ENCODE measurements around the gene EIF3L.
A peak's percentile ranks its signal among the peaks of the same experiment; 100 is the strongest.

EIF3L gene

DNA sequence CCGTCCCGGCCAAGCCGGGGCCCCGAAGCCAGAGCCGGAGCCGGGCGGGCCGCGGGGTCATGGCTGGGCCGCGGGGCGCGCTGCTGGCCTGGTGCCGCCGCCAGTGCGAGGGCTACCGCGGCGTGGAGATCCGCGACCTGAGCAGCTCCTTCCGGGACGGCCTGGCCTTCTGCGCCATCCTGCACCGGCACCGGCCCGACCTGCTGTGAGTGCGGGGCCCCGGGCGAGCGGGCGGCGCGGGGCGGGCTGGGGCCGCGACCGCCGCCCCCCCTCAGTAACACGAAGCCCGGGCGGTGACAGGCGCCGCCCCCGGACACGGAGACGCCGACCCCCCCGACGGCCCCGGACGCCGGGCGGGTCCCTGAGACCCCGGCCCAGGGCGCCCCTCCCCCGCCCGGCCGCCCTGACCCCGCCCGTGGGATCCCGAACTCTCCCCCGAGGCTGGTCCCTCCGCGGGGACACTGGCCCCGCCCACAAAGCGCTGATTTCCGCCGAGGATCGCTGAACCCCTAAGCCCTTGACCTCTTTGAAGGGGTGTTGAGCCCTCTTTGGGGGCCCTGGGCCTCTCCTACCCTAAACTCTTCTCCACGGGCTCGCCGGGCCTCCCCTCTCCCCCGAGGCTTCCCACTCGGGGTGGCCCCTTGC, 57.3 kb downstream of the EIF3L start:
- DNase-seq: peak; percentile 29

- DNase-seq: no peak
These were observed 58.1 kb downstream of the EIF3L start for GRCh38 chr22:37907036-37907954.

DNA sequence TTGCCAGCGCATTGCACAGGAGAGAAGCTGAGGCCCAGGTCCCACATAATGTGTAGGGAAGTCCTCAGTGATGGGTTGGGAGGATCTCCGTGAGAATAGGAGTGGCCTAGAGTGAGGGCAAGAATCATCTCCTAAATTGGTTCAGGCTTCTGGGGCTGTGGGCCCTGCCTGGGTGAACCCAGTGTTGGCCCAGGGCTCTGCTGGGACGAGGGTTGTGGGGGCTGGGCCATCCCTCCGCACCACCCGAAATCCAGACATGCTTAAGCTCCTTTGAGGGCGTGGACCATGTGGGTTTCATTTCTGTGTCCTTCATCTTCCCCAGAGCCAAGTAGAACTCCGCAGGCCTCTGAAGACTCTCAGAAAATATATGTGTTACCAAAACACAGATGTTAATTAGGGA, 60.5 kb downstream of the EIF3L start:
- no peak for DNase-seq

- DNase-seq: no peak
These were observed 61.9 kb downstream of the EIF3L start for GRCh38 chr22:37910890-37911672.

GRCh38 chr22:37911697-37912096, 62.5 kb downstream of the EIF3L start:
- no peak for DNase-seq

GRCh38 chr22:37912171-37912570, 63.0 kb downstream of the EIF3L start:
- DNase-seq: no peak

GRCh38 chr22:37913233-37913721, 64.1 kb downstream of the EIF3L start:
- no peak for DNase-seq

DNA sequence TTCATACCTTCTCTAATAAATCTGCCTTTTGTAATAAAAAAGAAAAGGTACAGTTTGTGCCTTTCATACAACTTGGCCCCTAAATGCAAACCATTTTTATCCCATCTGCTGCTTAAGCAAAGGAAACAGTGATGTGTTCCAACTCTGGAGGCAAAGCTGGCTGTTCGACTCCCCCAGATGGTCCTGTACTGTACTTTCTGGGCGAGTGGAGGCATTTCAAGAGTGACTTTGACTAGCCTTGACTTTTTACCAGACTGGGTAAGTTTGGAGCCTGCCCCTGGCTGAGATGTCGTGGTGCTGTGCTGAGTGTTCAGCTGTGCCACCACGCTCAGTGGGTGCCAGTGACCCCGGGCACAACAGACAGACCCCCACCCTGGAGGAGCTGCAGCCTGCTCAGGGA, 67.1 kb downstream of the EIF3L start:
- DNase-seq: no peak

DNA sequence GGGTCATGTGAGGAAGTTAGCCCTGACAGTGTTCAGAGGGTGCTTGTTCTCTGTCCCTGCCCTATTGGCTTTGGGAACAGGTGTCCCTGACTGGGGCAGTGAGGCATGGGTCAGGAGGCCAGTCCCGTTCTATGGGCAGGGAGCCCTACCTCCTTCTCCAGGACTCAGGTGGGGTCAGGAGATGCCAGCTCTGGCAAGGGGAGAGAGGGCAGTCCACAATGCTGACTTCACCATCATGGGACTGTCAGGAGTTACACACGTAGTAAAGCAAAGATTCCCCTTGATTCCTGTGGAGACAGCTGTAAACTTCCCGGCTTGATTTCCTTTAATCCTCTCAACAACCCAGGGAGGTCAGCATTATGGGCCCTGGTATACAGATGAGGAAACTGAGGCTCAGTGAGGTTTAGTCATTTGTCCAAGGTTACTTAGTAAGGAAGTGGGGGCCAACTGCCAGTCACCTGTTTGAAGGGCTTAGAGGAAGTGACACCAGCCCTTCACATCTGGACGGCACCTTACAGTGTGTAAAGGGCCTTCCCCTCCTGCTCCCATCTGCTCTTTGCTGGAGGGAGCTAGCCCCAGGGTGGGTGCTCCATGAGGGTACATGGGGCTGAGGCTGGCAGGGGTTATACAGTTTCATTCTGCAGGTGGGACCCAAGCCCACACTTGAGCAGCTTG, 68.8 kb downstream of the EIF3L start:
- no peak for DNase-seq

DNA sequence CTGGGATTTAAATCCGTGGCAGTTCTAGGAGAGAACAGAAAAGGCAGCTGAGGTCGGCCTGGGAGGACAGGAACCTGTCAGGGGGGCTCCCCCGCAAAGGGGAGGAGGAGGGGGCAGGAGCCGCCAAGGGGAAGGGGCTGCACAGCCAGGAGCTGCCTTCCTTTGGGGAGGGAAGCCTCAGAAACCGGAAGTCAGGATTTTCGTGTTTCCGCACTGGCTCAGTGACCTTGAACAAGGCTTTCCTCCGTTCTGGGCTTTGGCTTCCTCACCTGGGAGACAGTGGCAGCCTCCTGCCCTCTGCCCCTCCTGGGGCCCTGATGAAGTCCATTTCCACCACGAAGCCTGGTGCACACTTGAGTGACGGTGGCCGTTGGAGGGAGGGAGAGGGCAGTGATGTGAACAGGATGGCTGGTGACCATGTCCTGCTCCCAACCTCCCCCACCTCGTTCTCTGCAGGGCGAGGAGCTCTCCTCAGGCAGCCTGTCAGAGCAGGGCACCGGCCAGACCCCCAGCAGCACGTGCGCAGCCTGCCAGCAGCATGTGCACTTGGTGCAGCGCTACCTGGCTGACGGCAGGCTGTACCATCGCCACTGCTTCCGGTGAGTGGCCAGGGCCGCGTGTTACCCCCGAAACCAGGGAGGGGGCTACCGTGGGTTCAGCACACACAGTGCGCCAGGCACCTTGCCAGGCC, 69.5 kb downstream of the EIF3L start:
- no peak for DNase-seq

- DNase-seq: no peak
These were observed 70.9 kb downstream of the EIF3L start for GRCh38 chr22:37920126-37920525.

DNA sequence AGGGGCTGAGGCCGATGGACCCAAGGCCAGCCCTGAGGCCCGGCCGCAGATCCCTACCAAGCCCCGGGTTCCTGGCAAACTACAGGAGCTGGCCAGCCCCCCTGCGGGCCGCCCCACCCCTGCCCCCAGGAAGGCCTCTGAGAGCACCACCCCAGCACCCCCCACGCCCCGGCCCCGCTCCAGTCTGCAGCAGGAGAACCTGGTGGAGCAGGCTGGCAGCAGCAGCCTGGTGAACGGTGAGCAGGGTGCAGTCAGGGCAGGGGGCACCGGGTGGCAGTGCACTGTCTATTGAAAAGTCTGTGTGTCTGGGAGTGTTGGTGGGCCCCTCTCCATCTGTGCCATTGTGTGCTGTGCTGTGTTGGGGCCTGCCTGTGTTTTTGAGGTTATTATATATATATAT, 73.0 kb downstream of the EIF3L start:
- DNase-seq: no peak

DNA sequence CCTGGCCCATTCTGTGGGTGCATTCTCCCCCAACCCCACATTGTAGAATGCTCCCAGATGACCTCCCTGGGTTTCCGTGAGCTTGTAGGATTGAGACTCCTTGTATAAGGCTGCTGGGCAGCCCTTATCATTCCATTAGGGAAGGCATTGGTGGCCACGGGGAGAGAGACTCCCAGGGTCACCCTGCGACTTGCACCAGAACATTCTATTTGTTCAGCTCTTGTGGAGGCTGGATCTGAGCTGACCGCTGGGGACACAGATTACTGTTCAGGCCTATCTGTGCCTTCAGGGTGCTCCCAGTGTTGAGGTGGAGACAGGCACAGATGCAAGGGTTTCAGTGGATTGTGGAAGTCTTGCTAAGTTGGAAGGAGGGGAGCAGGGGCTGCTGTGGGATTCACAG, 74.7 kb downstream of the EIF3L start:
- no peak for DNase-seq

- DNase-seq: no peak
These were observed 75.3 kb downstream of the EIF3L start for GRCh38 chr22:37924386-37925065.

GRCh38 chr22:37925330-37925729, 76.1 kb downstream of the EIF3L start:
- DNase-seq: no peak

- DNase-seq: no peak
These were observed 76.5 kb downstream of the EIF3L start for GRCh38 chr22:37925767-37926166.

DNA sequence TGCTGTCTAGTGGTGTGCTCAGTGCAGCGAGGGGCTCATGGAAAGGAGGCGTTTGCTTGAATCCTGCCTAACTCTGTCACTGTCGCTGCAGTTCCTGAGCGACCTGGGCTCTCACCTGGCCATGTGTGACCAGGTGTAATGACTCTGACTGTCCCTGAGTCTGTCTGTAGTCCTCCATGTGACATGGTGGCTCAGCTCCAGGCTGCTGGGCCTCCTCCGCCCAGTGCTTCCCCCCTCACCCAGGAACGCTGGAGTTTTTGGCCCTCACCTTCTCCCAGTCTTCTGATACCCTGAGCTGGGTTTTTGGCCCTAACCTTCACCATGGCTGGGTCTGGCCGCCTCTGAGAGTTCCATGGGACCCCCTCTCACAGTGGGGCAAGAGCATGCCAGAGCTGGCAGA, 77.1 kb downstream of the EIF3L start:
- DNase-seq: no peak

- DNase-seq: no peak
These were observed 77.8 kb downstream of the EIF3L start for GRCh38 chr22:37926771-37927636.

DNA sequence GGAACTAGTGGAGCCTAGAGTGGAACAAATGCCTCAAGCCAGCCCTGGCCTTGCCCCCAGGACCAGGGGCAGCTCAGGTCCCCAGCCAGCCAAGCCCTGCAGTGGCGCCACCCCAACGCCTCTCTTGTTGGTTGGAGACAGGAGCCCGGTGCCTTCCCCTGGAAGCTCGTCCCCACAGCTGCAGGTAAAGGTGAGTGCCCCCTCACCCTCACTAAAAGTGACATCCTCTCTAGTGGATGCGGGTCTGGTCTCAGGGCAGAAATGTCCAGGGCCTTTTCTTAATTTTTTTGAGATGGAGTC, 78.4 kb downstream of the EIF3L start:
- no peak for DNase-seq

DNA sequence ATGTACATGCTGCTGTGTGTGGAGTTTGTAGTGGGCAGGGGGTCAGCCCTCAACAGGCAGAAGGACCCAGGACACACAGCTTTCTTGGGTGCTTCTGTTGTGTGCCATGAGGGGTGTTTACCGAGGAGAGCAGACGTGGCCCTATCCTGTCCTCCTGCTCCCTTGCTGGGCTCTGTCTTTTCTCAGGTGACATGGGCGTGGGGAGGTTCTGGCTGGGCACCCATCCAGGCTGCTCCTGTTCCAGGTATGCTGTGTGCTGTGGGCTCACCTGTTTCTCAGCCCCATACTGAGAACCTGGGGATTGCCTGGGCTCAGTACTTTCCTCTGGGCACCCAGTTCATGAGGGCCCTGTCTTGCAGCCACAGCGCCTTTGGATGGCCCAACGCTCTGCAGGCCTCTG, 80.2 kb downstream of the EIF3L start:
- no peak for DNase-seq
